HG02852 (cell line): ENCODE results near the gene OR8D2.

ENCODE experiments used
- ATAC-seq: cut with Tn5 transposase; IDR thresholded peaks from one replicate; pipeline ENCODE4 v1.9.1; 2021; ENCODE audit warnings: mild to moderate bottlenecking, moderate library complexity; ENCODE audit not compliant: unreplicated experiment

OR8D2 gene

GRCh38 chr11:124320097-124320496 lies at the start of gene OR8D2:
Gene OR8D2, minus strand, starts transcription at chr11:124320197. Its CDS starts 0 bp downstream, at chr11:124320197.
- ATAC-seq, result no peak

DNA sequence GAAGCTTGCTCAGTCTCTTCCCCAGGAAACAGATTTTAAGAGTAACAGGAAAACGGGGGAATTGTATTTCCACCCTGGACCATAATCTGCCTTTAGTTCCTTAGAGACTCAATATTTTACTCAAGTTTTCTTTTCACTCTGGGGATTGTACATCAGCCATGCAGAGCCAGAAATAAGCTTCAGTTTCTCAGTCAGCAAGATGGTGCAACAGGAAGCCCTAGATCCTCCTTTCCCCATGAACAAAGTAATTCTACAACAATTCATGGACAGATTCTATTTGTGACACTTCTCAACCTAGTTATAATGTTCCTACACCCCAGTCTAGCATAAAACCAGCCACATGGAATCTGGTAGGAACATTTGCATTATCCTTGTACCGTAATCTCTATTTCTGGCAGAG lies 39.6 kb upstream of the OR8D2 start:
- no peak for ATAC-seq

DNA sequence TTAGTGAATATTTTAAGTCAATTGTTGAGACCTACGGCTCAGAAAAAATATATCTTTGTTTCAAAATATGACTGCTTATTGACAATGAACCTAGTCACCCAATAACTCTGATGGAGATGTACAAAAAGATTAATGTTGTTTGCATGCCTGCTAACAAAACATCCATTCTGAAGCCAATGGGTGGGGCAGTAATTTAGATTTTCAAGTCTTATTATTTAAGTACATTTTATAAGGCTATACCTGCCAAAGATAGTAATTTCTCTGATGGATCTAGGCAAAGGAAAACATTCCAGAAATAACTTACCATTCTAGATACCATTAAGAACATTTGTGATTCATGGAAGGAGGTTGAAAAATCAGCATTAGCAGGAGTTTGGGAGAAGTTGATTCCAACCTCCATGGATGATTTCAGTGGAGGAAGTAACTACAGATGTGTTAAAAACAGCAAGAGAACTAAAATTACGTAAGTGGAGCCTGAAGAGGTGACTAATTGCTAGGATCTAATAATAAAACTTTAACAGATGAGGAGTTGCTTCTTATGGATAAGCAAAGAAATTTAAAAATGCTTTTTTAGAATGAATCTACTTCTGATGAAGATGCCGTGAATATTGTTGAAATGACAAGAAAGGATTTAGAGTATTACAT lies 26.4 kb upstream of the OR8D2 start:
- no peak for ATAC-seq

DNA sequence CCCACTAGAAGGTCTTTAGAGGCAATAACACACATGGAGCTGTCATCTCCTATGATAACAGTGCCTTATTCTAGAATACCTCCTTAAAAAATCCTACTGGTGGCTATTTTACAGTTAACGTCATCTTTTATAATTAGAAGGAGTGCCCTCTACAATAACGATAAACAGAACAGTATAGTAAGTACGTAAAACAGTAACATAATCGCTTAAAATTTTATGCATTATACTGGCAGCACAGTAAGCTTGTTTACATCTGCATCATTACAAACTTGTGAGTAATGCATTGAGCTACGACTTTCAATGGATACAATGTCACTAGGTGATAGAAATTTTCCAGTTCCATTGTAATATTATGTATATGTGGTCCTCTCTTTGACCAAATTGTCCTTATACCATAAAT lies 24.3 kb upstream of the OR8D2 start:
- ATAC-seq, result no peak

DNA sequence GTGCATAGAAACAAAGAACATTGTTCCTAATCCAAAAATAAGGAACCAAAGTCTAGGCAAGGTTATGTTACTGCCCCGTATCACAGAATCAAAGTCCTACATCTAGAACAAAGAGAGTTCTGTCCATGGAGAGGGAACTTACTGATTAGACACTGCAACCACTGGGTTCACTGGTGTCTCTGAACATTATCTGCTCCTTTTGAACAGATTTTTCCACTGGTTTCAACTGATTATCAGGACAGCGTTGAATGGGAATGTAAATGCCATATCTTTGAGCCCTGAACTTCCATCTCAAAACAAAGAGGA lies 20.1 kb upstream of the OR8D2 start:
- no peak for ATAC-seq

- no peak for ATAC-seq
Measured at GRCh38 chr11:124339396-124340141, 19.6 kb upstream of the OR8D2 start.

DNA sequence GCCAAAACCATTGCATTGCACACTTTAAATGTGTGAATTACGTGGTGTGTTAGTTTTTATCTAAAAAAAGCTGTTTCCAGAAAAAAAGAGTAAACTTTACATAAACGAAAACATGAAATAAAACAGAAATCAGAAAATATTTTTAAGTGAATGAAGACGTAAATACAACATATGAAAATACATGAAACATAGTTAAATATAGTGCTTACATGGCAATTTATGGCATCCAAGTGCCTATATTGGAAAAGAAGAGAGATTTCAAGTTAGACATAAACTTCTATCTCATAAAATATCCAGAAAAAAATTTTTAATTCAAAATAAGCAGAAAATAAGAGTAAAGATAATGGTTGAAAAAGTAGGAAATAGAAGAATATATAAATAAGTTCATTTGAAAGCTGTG lies 11.9 kb upstream of the OR8D2 start:
- no peak for ATAC-seq

GRCh38 chr11:124329787-124330478 lies 9.9 kb upstream of the OR8D2 start:
- ATAC-seq, result peak; percentile 98

DNA sequence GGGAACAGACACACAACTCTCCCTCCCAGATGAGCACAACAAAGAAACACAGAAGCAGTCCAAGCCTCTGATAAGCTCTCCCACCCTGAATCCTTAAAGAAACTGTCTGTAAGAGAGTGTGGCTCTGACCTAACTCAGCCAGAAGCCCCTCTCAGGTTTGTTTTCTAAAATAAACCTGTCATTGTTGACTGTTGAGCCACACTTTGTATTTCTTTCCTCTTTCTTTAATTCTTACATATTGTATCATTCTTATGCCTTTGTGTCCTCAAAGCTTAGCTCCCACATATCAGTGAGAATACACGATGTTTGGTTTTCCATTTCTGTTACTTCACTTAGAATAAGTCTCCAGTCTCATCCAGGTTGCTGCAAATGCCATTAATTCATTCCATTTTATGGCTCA lies 7.8 kb upstream of the OR8D2 start:
- ATAC-seq, result no peak

DNA sequence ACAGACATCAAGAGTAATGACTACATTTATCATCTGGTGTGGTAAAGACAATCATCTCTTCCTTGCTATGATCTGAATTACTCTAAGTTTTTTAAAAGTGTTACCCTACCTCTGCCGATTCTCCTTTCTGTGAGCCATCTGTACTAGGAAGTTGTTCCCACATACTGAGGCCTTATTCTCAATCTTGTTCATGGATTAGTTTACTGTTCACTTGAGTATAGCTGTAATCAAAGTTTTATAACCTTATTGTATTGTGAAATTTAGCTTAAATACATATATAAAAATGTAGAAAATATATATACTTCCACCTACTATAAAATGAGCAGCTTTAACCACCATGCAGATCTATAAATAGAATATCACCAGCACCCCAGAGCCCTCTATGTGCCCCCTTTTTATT lies 2.4 kb upstream of the OR8D2 start:
- ATAC-seq, result no peak

DNA sequence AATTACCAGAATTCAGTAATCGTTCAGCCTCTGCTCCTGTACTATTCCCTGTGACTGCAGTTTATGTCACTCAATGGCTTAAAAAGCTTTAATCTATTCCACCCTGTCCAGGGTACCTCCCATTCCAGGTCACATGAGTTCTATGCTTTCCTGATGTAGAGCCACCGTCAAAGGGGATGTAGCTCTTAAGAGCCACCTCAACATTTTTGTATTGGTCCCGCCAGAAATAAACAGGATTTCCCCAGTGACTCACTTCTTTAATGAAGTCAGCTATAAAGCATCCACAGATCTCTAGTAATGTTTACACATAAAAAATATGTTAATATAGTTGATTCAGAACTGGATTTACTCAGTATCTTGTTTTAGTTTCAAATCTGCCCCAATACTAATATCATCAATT lies 4.9 kb downstream of the OR8D2 start:
- no peak for ATAC-seq

- ATAC-seq, result no peak
Measured at GRCh38 chr11:124313849-124314248, 6.1 kb downstream of the OR8D2 start, which contains the start of gene OR8D1. Gene OR8D1, minus strand, starts transcription at chr11:124313949. Its CDS starts 3,183 bp downstream, at chr11:124310766.

- ATAC-seq, result no peak
Measured at GRCh38 chr11:124313131-124313530, 6.9 kb downstream of the OR8D2 start.

DNA sequence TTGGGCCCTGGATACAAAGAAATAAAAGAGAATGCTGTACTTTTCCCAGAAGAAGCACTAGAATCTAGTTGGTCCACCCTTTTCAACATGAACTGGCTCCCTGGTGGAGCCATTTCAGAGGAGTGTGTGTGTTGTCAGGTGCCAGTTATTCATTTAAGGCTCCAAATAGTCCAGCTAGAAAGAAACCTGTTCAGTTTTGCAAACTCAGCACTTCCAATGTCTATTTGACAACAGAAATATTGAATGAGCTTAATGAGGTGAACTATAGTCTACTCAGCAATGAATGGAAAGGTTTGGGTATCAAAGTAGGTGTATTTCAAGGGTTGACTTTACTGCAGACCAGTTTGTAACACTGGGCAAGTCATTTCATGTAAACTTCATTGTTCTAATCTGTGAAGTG lies 8.3 kb downstream of the OR8D2 start:
- no peak for ATAC-seq

- no peak for ATAC-seq
Measured at GRCh38 chr11:124311269-124311668, 8.7 kb downstream of the OR8D2 start.

GRCh38 chr11:124310721-124311120 lies 9.3 kb downstream of the OR8D2 start:
- ATAC-seq, result no peak

DNA sequence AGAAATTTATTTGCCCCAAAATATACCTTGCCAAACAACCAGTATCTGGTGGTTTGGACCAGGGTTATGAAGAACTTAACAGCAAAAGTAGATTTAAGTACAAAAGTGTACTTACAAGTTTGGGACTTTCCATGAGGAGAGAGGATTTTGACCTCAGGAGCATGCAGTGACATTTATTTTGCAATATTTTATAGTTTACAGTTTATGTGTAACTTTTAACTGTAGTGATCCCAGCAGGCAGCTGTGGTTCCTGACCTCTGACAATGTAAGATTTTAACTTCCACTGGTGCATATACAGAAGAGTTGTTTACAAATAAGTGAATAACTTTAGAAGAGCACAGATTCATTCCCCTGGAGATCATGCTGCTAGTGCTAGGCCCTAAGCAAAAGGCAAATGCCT lies 12.9 kb downstream of the OR8D2 start:
- ATAC-seq, result no peak

DNA sequence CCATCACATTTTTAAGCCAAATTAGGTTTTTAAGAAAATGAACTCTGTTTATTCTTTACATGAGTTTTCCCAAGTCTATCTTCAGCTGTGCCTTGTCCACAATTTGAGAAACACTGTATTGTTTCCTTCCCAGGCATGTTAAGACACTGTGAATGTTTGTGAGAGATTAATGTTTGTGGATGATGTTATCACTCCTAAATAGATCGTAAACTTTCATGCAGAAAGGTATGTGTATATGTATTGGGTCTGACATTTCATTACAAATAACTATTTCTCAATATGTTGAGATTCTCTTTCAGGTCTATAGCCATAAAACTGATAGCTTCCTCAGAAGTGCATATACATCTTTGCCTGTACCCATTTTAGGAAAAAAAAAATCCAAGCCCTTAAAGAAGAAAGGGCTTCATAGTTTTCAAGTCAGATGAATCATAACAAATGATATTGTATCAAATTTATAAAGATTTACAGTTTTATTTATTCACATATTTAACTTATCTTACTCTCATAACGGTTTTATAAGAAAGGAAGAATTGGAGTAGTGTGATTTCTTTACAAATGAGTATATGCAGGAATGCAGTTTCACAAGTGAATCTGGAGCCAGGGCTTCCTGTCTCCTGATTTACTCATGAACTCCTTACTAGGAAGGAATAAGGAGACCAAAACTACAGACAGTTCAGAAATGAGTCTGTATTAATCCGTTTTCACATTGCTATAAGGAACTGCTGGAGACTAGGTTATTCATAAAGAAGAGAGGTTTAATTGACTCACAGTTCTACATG lies 17.5 kb downstream of the OR8D2 start:
- ATAC-seq, result no peak

- no peak for ATAC-seq
Measured at GRCh38 chr11:124301548-124301947, 18.4 kb downstream of the OR8D2 start.

DNA sequence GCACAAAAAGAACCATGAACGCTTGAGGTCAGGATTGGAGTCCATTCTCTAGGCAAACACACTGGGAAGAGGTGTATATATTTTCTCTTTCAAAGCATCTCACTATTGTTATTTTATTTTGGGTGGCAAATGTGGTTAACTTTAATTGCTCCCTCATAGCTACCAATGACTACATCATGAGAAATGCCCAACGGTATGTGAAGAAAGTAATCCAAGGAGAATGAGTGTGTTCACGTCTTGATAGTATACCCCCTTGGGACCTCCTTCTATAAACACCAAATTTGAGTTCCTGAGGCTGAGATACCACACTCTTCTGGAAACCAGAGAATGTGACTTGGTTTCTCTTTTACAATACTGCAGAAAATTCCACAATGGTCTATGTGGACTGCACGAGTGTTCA lies 22.1 kb downstream of the OR8D2 start:
- ATAC-seq, result no peak

DNA sequence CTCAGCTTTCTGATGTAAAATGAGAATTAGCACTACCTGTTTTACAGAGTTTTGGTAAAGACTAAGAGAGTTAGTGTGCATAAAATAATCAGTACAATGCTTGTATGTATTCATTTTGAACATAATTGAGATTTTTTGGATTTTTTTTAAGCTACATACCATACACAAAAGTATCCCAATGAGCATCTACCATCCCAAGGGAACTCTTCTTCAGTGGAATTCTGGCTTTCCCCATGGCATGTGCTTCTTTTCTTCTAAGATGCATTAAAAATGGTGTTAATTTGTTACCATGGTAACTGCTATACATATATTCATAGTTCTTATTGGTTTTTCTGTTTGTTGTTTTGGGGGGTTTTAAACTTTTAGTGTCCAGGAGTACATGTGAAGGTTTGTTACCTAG lies 24.0 kb downstream of the OR8D2 start:
- ATAC-seq, result no peak
